T follicular helper cell (primary cell): ENCODE measurements around the gene IL3RA.
"Not testable (repeated sequence)": the region's sequence is repeated elsewhere in the genome, so short reads cannot be mapped to it uniquely, and the experiment has no call there.

Source experiments
- DNase-seq: peaks from one replicate; pipeline ENCODE4 v3.0.0-alpha.2; 2020; ENCODE audit warnings: low read depth

IL3RA gene

DNA sequence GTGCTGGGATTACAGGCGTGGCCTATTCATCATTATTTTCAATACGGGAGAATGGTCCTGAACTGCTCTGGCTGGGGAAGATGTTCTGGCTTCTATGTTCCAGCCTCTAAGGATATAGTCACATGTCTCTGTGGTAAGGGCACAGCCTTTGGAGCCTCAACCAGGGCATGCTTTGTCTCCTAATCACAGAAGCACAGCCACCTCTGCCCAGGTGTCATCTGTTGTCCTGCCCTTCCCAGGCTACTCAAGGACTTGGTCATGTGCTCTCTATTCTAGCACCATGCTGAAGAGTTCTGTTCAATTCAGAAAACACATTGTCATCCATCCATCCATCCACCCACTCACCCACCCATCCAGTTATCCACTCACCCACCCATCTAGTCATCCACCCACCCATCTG is 86.6 kb downstream of the IL3RA start:
- DNase-seq = no peak

DNA sequence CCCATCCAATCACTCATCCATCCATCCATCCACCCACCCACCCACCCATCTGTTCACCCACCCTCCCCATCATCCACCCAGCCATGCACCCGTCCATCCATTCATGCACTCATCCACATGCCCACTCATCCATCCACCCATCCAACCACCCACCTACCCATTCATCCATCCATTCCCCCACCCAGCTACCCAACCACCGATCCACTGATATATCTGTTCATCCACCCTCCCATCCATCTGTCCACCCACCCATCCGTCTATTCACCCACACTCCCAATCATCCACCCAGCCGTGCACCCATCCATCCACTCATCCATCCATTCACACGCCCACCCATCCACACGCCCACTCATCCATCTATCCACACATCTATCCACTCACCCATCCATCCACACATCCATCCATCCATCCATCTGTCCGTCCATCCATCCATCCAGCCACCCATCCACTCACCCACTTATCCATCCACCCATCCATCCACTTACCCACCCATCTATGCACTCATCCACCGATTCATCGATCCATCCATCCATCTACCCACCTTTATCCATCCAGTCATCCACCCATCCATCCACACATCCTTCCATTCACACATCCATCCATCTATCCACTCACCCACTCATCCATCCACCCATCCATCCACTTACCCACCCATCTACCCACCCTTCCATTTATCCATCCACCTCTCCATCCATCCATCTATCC is 87.7 kb downstream of the IL3RA start:
- no peak for DNase-seq

DNA sequence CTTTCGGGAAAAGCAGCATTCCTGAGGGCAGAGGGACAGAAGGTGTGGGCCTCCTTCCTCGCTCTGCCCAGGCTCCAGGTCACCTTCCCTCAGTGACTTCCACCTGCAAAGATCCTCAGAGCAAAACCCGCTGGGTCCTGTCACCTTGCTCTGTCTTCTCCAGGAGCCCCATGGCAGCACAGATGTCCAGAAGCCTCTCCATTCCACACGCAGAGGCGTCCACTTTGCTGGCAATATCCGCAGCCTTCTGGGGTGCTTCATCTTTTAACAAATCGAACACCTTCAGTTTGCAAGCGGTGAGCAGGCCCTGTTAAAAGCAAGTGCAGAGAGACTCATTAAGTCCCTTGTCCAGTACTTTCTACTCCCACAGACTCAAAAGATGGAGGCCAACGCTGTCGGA is 88.8 kb downstream of the IL3RA start:
- no peak for DNase-seq

DNA sequence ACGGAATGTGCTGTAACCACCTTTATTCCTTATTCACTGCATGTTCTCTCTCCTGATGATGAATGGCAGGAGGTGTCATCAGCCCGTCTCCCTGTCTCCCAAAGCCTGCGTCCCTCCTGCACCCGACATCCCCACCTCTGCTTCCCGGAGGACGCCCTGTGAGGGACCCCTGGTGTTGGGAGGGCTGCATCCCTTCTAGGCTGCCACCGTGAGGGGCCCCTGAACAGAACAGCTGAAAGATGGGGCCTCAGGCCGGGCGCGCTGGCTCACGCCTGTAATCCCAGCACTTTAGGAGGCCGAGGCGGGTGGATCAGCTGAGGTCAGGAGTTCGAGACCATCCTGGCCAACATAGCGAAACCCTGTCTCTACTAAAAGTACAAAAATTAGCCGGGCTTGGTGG is 89.7 kb downstream of the IL3RA start:
- DNase-seq = not testable (repeated sequence)

DNA sequence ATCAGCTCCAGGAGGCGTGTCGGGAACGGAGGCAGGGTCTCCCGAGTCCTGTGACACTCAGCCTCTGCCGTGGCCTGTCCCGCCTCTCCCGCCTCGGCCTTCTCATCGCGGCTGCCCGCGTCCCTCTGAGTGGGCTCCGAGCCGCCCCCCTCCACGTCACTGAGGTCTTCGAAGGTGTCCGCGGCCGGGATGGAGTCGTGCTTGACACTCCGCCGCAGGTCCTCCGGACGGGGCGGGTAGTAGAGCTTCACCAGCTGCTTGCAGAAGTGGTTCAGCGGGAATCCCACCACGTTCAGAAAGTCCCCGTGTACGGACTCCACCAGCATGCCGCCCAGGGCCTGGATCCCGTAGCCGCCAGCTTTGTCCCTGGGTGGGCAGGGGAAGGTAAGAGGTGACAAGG is 91.2 kb downstream of the IL3RA start:
- no peak for DNase-seq

DNA sequence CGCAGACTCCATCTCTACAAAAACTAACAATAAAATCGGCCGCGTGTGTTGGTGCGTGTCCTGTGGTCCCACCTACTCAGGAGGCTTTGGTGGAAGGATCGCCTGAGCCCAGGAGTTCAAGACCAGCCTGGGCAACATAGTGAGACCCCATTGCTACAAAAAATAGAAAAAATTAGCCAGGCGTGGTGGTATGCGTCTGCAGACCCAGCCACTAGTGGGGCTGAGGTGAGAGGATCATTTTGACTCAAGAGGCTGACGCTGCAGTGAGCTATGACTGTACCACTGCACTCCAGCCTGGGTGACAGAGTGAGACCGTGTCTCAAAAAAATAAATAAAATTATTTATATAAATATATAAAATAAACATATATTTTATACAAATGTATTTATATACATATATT is 93.9 kb downstream of the IL3RA start:
- no peak for DNase-seq
